ENCODE measurements around the gene GJA9.

DNA sequence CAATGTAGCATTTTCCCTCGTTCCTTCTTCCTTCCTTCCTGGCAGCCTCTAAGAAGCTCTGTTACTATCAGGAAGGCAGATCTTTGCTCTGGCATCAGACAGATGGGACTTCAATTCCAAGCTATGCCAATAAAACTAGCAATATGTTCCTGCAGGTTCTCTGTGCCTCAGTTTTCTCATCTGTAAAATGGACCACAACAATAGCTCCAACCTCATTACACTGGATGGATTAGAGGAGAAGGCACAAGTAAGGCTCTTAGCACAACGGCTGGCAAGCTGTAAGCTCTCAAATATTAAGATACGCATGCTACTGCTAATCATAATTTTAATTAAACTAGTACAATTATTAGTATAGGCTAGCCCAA, 49.0 kb downstream of the GJA9 start:
- TF ChIP-seq, protein P1, sequence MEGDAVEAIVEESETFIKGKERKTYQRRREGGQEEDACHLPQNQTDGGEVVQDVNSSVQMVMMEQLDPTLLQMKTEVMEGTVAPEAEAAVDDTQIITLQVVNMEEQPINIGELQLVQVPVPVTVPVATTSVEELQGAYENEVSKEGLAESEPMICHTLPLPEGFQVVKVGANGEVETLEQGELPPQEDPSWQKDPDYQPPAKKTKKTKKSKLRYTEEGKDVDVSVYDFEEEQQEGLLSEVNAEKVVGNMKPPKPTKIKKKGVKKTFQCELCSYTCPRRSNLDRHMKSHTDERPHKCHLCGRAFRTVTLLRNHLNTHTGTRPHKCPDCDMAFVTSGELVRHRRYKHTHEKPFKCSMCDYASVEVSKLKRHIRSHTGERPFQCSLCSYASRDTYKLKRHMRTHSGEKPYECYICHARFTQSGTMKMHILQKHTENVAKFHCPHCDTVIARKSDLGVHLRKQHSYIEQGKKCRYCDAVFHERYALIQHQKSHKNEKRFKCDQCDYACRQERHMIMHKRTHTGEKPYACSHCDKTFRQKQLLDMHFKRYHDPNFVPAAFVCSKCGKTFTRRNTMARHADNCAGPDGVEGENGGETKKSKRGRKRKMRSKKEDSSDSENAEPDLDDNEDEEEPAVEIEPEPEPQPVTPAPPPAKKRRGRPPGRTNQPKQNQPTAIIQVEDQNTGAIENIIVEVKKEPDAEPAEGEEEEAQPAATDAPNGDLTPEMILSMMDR (IDR thresholded peaks at IDR 0.05): no peak
- no peak for TF ChIP-seq POLR2A (IDR thresholded peaks at IDR 0.05)

Measured in Peyer's patch (tissue), 4 donors.